Suprapubic skin (tissue), 3 donors: ENCODE measurements around the gene MBD3L2.

ENCODE experiments used
- POLR2AphosphoS5 ChIP-seq, 3 donors: sonication (generic); formaldehyde crosslinking; IDR thresholded peaks; one replicate each; pipeline ENCODE4 v1.6.1; 2017; ENCODE audit warnings: antibody characterized with exemption in 3 of 3
- TF ChIP-seq, protein P1 (sequence below), 2 donors: fragments of 200-600 bp in 1 of 2; fragments of 450-650 bp in 1 of 2; sonication (generic) in 1 of 2; IDR thresholded peaks; one replicate each; pipeline ENCODE4 v1.5.1; 2016 to 2019; ENCODE audit warnings: antibody characterized with exemption in 2 of 2, mild to moderate bottlenecking in 1 of 2, moderate library complexity in 1 of 2

DNA sequence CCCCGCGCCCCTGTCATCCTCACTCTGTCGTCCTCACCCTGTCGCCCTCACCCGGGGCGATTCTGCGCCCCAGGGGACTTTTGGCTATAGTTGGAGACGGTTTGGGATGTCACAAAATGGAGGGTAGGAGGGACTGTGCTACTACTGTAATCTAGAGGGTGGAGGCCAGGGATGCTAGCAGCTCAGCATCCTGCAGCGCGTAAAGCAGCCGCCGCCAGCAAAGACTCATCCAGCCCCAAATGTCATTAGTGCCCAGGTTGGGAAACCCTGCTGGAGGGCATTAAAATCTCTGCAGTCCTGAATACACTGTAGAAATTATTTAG is 20.7 kb downstream of the MBD3L2 start:
- TF ChIP-seq, protein P1, sequence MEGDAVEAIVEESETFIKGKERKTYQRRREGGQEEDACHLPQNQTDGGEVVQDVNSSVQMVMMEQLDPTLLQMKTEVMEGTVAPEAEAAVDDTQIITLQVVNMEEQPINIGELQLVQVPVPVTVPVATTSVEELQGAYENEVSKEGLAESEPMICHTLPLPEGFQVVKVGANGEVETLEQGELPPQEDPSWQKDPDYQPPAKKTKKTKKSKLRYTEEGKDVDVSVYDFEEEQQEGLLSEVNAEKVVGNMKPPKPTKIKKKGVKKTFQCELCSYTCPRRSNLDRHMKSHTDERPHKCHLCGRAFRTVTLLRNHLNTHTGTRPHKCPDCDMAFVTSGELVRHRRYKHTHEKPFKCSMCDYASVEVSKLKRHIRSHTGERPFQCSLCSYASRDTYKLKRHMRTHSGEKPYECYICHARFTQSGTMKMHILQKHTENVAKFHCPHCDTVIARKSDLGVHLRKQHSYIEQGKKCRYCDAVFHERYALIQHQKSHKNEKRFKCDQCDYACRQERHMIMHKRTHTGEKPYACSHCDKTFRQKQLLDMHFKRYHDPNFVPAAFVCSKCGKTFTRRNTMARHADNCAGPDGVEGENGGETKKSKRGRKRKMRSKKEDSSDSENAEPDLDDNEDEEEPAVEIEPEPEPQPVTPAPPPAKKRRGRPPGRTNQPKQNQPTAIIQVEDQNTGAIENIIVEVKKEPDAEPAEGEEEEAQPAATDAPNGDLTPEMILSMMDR (IDR thresholded peaks at IDR 0.05) = no peak
- no peak for TF ChIP-seq POLR2AphosphoS5 (IDR thresholded peaks at IDR 0.05)
